H9 (cell line): ENCODE measurements around the gene CC2D2A. TPM values are rescaled to one million over a fixed set of nuclear protein-coding genes. Genes with fewer than 3 reads are reported as not detected.

Experiments
- DNase-seq: peaks from one replicate; pipeline ENCODE4 v3.0.0-alpha.2; 2017
- H2AFZ ChIP-seq: one replicate; pipeline ENCODE4 v1.6.1; 2013; ENCODE audit warnings: mild to moderate bottlenecking, low read length, control low read depth, moderate library complexity
- H2AK5ac ChIP-seq: 2 replicates; pipeline ENCODE4 v1.6.1; 2013; ENCODE audit warnings: low read length, control low read depth, mixed read lengths; ENCODE audit not compliant: insufficient read length
- H2BK120ac ChIP-seq: one replicate; pipeline ENCODE4 v1.6.1; 2013; ENCODE audit warnings: low read depth, mild to moderate bottlenecking, low read length, control low read depth, inconsistent platforms; ENCODE audit not compliant: poor library complexity, severe bottlenecking
- H2BK12ac ChIP-seq: 2 replicates; pipeline ENCODE4 v1.6.1; 2013; ENCODE audit warnings: low read length, control low read depth, mixed read lengths, low read depth; ENCODE audit not compliant: insufficient read length
- H2BK15ac ChIP-seq: 2 replicates; pipeline ENCODE4 v1.6.1; 2013; ENCODE audit warnings: low read depth, low read length, control low read depth
- H2BK20ac ChIP-seq: one replicate; pipeline ENCODE4 v1.6.1; 2013; ENCODE audit warnings: low read depth, mild to moderate bottlenecking, low read length, control low read depth, inconsistent platforms; ENCODE audit not compliant: poor library complexity, severe bottlenecking
- H2BK5ac ChIP-seq: 2 replicates; pipeline ENCODE4 v1.6.1; 2013; ENCODE audit warnings: low read length, control low read depth, mixed read lengths; ENCODE audit not compliant: insufficient read length
- H3K14ac ChIP-seq: 2 replicates; pipeline ENCODE4 v1.6.1; 2013; ENCODE audit warnings: low read length, control low read depth; ENCODE audit not compliant: insufficient read depth
- H3K18ac ChIP-seq: 2 replicates; pipeline ENCODE4 v1.6.1; 2013; ENCODE audit warnings: low read depth, mild to moderate bottlenecking, mixed read lengths, low read length, control low read depth; ENCODE audit not compliant: insufficient read length
- H3K23ac ChIP-seq: 2 replicates; pipeline ENCODE4 v1.6.1; 2013; ENCODE audit warnings: low read length, control low read depth, mixed read lengths, low read depth; ENCODE audit not compliant: insufficient read length
- H3K23me2 ChIP-seq: 2 replicates; pipeline ENCODE4 v1.6.1; 2013; ENCODE audit warnings: low read depth, mild to moderate bottlenecking, mixed read lengths, low read length, control low read depth; ENCODE audit not compliant: insufficient read length, poor library complexity, severe bottlenecking
- H3K27ac ChIP-seq: 2 replicates; pipeline ENCODE4 v1.5.1; 2013; ENCODE audit warnings: low read length, control low read depth, mixed read lengths, low read depth; ENCODE audit not compliant: insufficient read length
- H3K27me3 ChIP-seq: 2 replicates; pipeline ENCODE4 v1.6.1; 2013; ENCODE audit warnings: low read length, control low read depth, inconsistent platforms; ENCODE audit not compliant: insufficient read depth
- H3K4ac ChIP-seq: 2 replicates; pipeline ENCODE4 v1.6.1; 2013; ENCODE audit warnings: low read depth, mild to moderate bottlenecking, control low read depth, inconsistent platforms, low read length, moderate library complexity
- H3K4me1 ChIP-seq: 2 replicates; pipeline ENCODE4 v1.6.1; 2013; ENCODE audit warnings: low read length, control low read depth, inconsistent platforms; ENCODE audit not compliant: insufficient read depth
- H3K4me2 ChIP-seq: 2 replicates; pipeline ENCODE4 v1.6.1; 2013; ENCODE audit warnings: low read length, control low read depth, mixed read lengths; ENCODE audit not compliant: insufficient read length, insufficient read depth
- H3K56ac ChIP-seq: 2 replicates; pipeline ENCODE4 v1.6.1; 2013; ENCODE audit warnings: low read depth, mild to moderate bottlenecking, mixed read lengths, low read length, control low read depth; ENCODE audit not compliant: insufficient read length
- H3K79me1 ChIP-seq: 2 replicates; pipeline ENCODE4 v1.6.1; 2013; ENCODE audit warnings: low read depth, mild to moderate bottlenecking, moderate library complexity, low read length, control low read depth, inconsistent platforms; ENCODE audit not compliant: insufficient read depth, poor library complexity, severe bottlenecking
- H3K79me2 ChIP-seq: 2 replicates; pipeline ENCODE4 v1.6.1; 2013; ENCODE audit warnings: low read length, control low read depth, inconsistent platforms; ENCODE audit not compliant: insufficient read depth
- H3K9ac ChIP-seq: 2 replicates; pipeline ENCODE4 v1.6.1; 2013; ENCODE audit warnings: low read length, control low read depth, mixed read lengths; ENCODE audit not compliant: insufficient read length; ENCODE audit errors: extremely low read depth
- H3K9me3 ChIP-seq: one replicate; pipeline ENCODE4 v1.6.1; 2013; ENCODE audit warnings: low read depth, low read length, inconsistent platforms; ENCODE audit not compliant: control insufficient read depth
- H3T11ph ChIP-seq: one replicate; pipeline ENCODE4 v1.6.1; 2013; ENCODE audit warnings: mild to moderate bottlenecking, low read length, control low read depth, inconsistent platforms
- H4K20me1 ChIP-seq: one replicate; pipeline ENCODE4 v1.6.1; 2013; ENCODE audit not compliant: control insufficient read depth, insufficient read length, insufficient read depth
- H4K5ac ChIP-seq: 2 replicates; pipeline ENCODE4 v1.6.1; 2013; ENCODE audit warnings: low read depth, mild to moderate bottlenecking, mixed read lengths, low read length, control low read depth; ENCODE audit not compliant: insufficient read length
- H4K8ac ChIP-seq: replicated peaks from 2 replicates; pipeline ENCODE4 v1.6.1; 2013; ENCODE audit warnings: low read length, control low read depth, mixed read lengths, low read depth; ENCODE audit not compliant: insufficient read length
- H4K91ac ChIP-seq: 2 replicates; pipeline ENCODE4 v1.6.1; 2013; ENCODE audit warnings: low read depth, mild to moderate bottlenecking, moderate library complexity, mixed read lengths, low read length, control low read depth; ENCODE audit not compliant: insufficient read length
- H3K27ac Mint-ChIP-seq, 3 experiments: 2 replicates in 2 of 3; 3 replicates in 1 of 3; pipeline ENCODE4 v1.8.0; 2020 to 2021; ENCODE audit warnings: mixed read lengths in 3 of 3, mild to moderate bottlenecking in 1 of 3, moderate library complexity in 1 of 3
- H3K27me3 Mint-ChIP-seq: 2 replicates; pipeline ENCODE4 v1.8.0; 2021; ENCODE audit warnings: low read depth, mild to moderate bottlenecking, moderate library complexity, mixed read lengths
- H3K36me3 Mint-ChIP-seq, 3 experiments: 2 replicates in 2 of 3; 3 replicates in 1 of 3; pipeline ENCODE4 v1.8.0; 2020 to 2021; ENCODE audit warnings: low read depth in 3 of 3, mixed read lengths in 3 of 3; ENCODE audit not compliant: insufficient read depth in 1 of 3
- H3K4me1 Mint-ChIP-seq, 2 experiments: 2 replicates each; pipeline ENCODE4 v1.8.0; 2020; ENCODE audit warnings: mixed read lengths in 2 of 2
- H3K4me3 Mint-ChIP-seq, 2 experiments: 2 replicates in 1 of 2; 3 replicates in 1 of 2; pipeline ENCODE4 v1.8.0; 2020 to 2021; ENCODE audit warnings: mild to moderate bottlenecking in 2 of 2, mixed read lengths in 2 of 2, moderate library complexity in 1 of 2
- H3K9me3 Mint-ChIP-seq, 2 experiments: 2 replicates in 1 of 2; 3 replicates in 1 of 2; pipeline ENCODE4 v1.8.0; 2020; ENCODE audit warnings: mild to moderate bottlenecking in 2 of 2, mixed read lengths in 2 of 2, moderate library complexity in 1 of 2
- WGBS: extraction: QIAGEN DNeasy Blood & Tissue Kit; methylation state at CpG from one replicate; pipeline ENCODE4 v1.1.7; 2013; ENCODE audit warnings: missing lambda C conversion rate, low lambda C conversion rate, mixed read lengths; ENCODE audit not compliant: insufficient read length; ENCODE audit errors: extremely low coverage; 5-methylcytosine and 5-hydroxymethylcytosine counted together
- total RNA-seq: library from RNA; stranded (reverse); gene quantifications from 2 replicates; pipeline ENCODE4 v1.2.1, GENCODE V29; 2021
- TF ChIP-seq, protein P1 (sequence below): fragments of 200-600 bp; sonication (generic); conservative IDR thresholded peaks from 3 replicates; pipeline ENCODE4 v1.8.0; 2021; ENCODE audit warnings: antibody characterized with exemption, mild to moderate bottlenecking

The CC2D2A gene
- total RNA-seq, 1 experiment from 2014 or later, result 10.4 TPM

DNA sequence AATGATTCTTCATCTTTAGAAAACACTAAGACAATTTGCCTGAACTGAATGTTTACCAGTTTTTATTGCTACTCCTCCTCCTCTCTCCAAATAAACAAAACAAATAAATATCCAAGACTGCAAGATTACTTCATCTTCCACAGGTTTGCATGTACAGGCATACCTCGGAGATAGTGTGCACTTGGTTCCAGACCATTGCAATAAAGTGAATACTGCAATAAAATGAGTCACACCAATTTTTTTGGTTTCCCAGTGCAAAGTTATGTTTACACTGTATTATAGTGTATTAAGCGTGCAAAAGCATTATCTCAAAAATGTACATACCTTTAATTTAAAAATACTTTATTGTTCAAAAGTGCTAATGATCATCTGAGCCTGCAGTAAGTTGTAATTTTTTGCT is 132.2 kb downstream of the CC2D2A start:
- WGBS, result no CpG with 5 or more reads among the region's 2 CpGs

More for the DNA sequence above, 132.2 kb downstream of the CC2D2A start:
- H3K4ac ChIP-seq, result no peak overlapping the region
- DNase-seq, result no peak
- no peaks in the 10 kb centered on the region for H4K20me1 ChIP-seq
- H3K4me2 ChIP-seq, result no peak overlapping the region
- Mint-ChIP-seq H3K4me3 (no peak overlapping the region), H3K4me1 (peaks cover 21 to 26% of the 10 kb centered on the region in 2 experiments), H3K36me3 (peaks cover 26 to 34% (median 26%) of the 10 kb centered on the region in 3 experiments), H3K9me3 (no peaks in the 10 kb centered on the region; a peak in 2 of 5 replicates), H3K27ac (no peak overlapping the region; a peak in 1 of 7 replicates), H3K27me3 (no peaks in the 10 kb centered on the region)
- no peak overlapping the region for H4K91ac ChIP-seq
- no peak overlapping the region for H3T11ph ChIP-seq
- H4K5ac ChIP-seq, result no peak overlapping the region
- no peak overlapping the region for H3K18ac ChIP-seq
- H3K79me1 ChIP-seq, result no peaks in the 10 kb centered on the region
- no peak overlapping the region for H3K23ac ChIP-seq
- no peak overlapping the region for H2BK5ac ChIP-seq
- no peaks in the 10 kb centered on the region for H3K79me2 ChIP-seq
- H2BK20ac ChIP-seq, result no peak overlapping the region
- H2BK15ac ChIP-seq, result no peak overlapping the region
- H2BK12ac ChIP-seq, result no peak overlapping the region
- H2AK5ac ChIP-seq, result no peak overlapping the region
- no peaks in the 10 kb centered on the region for H3K9me3 ChIP-seq
- no peak overlapping the region for H3K14ac ChIP-seq
- H3K4me1 ChIP-seq, result no peaks in the 10 kb centered on the region
- no peak overlapping the region for H4K8ac ChIP-seq
- H2BK120ac ChIP-seq, result no peak overlapping the region
- H3K9ac ChIP-seq, result no peak overlapping the region
- H3K27ac ChIP-seq, result no peak overlapping the region
- H3K23me2 ChIP-seq, result no peaks in the 10 kb centered on the region
- no peak overlapping the region for H2AFZ ChIP-seq
- no peak overlapping the region for H3K56ac ChIP-seq
- TF ChIP-seq, protein P1, sequence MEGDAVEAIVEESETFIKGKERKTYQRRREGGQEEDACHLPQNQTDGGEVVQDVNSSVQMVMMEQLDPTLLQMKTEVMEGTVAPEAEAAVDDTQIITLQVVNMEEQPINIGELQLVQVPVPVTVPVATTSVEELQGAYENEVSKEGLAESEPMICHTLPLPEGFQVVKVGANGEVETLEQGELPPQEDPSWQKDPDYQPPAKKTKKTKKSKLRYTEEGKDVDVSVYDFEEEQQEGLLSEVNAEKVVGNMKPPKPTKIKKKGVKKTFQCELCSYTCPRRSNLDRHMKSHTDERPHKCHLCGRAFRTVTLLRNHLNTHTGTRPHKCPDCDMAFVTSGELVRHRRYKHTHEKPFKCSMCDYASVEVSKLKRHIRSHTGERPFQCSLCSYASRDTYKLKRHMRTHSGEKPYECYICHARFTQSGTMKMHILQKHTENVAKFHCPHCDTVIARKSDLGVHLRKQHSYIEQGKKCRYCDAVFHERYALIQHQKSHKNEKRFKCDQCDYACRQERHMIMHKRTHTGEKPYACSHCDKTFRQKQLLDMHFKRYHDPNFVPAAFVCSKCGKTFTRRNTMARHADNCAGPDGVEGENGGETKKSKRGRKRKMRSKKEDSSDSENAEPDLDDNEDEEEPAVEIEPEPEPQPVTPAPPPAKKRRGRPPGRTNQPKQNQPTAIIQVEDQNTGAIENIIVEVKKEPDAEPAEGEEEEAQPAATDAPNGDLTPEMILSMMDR, result no peak
- H3K27me3 ChIP-seq, result no peaks in the 10 kb centered on the region
